B cell (primary cell): ENCODE results near the gene PARD3. TPM values are rescaled to one million over a fixed set of nuclear protein-coding genes. Genes with fewer than 3 reads are reported as not detected.

Experiments used
- ATAC-seq: fragments of 200-7000 bp; cut with Tn5 transposase; one replicate; pipeline ENCODE4 v1.10.0; 2021; ENCODE audit warnings: low read depth, mild to moderate bottlenecking, moderate number of reproducible peaks, moderate library complexity
- CTCF ChIA-PET: fragments of 350-600 bp; sonication (Branson Sonifier 250); formaldehyde crosslinking; loops from one replicate; lab custom pipeline; 2021; ENCODE audit warnings: antibody characterized with exemption, inconsistent platforms; lab: Charles Lee
- POLR2A ChIA-PET: fragments of 350-600 bp; sonication (Branson Sonifier 250); formaldehyde crosslinking; loops from one replicate; lab custom pipeline; 2021; ENCODE audit warnings: antibody characterized with exemption; lab: Charles Lee
- DNase-seq: peaks from one replicate; pipeline ENCODE4 v3.0.0; 2013
- H2AFZ ChIP-seq: 2 replicates; pipeline ENCODE4 v1.6.1; 2012; ENCODE audit warnings: mild to moderate bottlenecking, low read depth, low read length; ENCODE audit not compliant: insufficient read depth, poor library complexity, severe bottlenecking
- H3K27ac ChIP-seq, 2 donors: 1 replicate in 1 of 2; 2 replicates in 1 of 2; pipeline ENCODE4 v1.5.1; 2012 to 2013; ENCODE audit warnings: low read length in 2 of 2, mild to moderate bottlenecking in 2 of 2, moderate library complexity in 1 of 2
- H3K27me3 ChIP-seq, 4 experiments: fragments of 200-600 bp in 1 of 4; sonication (generic) in 1 of 4; replicated peaks in 1 of 4; 1 replicate in 2 of 4; 2 replicates in 2 of 4; pipeline versions ENCODE4 v1.6.1 to v1.7.0; 2013 to 2016; ENCODE audit warnings: low read length in 3 of 4, mild to moderate bottlenecking in 2 of 4, mixed read lengths in 1 of 4, moderate library complexity in 1 of 4; ENCODE audit not compliant: insufficient read depth in 4 of 4, control insufficient read depth in 3 of 4; ENCODE audit errors: control extremely low read depth in 1 of 4
- H3K36me3 ChIP-seq, 2 experiments: replicated peaks in 1 of 2; 1 replicate in 1 of 2; 2 replicates in 1 of 2; pipeline versions ENCODE4 v1.6.1 to v1.7.1; 2013; ENCODE audit warnings: low read length in 1 of 2; ENCODE audit not compliant: insufficient read depth in 2 of 2, control insufficient read depth in 1 of 2; ENCODE audit errors: control extremely low read depth in 1 of 2, extremely low read depth in 1 of 2
- H3K4me1 ChIP-seq, 2 donors: fragments of 200-600 bp in 1 of 2; sonication (generic) in 1 of 2; 1 replicate in 1 of 2; 2 replicates in 1 of 2; pipeline versions ENCODE4 v1.5.1 to v1.6.1; 2013 to 2017; ENCODE audit warnings: low read length in 2 of 2; ENCODE audit not compliant: control insufficient read depth in 2 of 2, insufficient read depth in 2 of 2
- H3K4me2 ChIP-seq: replicated peaks from 2 replicates; pipeline ENCODE3; 2012; ENCODE audit warnings: mild to moderate bottlenecking, low read depth, low read length; ENCODE audit not compliant: poor library complexity, severe bottlenecking
- H3K4me3 ChIP-seq, 5 experiments: fragments of 200-600 bp in 1 of 5; sonication (generic) in 1 of 5; 1 replicate in 3 of 5; 2 replicates in 2 of 5; pipeline versions ENCODE4 v1.5.1 to v1.7.0; 2011 to 2016; ENCODE audit warnings: low read length in 4 of 5, mild to moderate bottlenecking in 4 of 5, low read depth in 2 of 5, control low read depth in 1 of 5, moderate library complexity in 1 of 5; ENCODE audit not compliant: insufficient read depth in 1 of 5; ENCODE audit errors: control extremely low read depth in 1 of 5, extremely low read depth in 1 of 5
- H3K79me2 ChIP-seq: fragments of 200-600 bp; sonication (generic); one replicate; pipeline ENCODE4 v1.6.0; 2016; ENCODE audit warnings: low read length; ENCODE audit not compliant: control insufficient read depth, insufficient read depth
- H3K9ac ChIP-seq: fragments of 200-600 bp; sonication (generic); 2 replicates; pipeline ENCODE4 v1.6.1; 2017; ENCODE audit warnings: mild to moderate bottlenecking, low read length, moderate library complexity
- H3K9me3 ChIP-seq, 3 donors: one replicate each; pipeline versions ENCODE4 v1.6.1 to v1.7.1; 2013; ENCODE audit warnings: low read length in 2 of 3; ENCODE audit not compliant: control insufficient read depth in 2 of 3, insufficient read depth in 1 of 3; ENCODE audit errors: control extremely low read depth in 1 of 3
- H4K20me1 ChIP-seq: 2 replicates; pipeline ENCODE4 v1.6.0; 2012; ENCODE audit warnings: mild to moderate bottlenecking, low read length; ENCODE audit not compliant: insufficient read depth, control insufficient read depth, poor library complexity, severe bottlenecking
- H3K27ac Mint-ChIP-seq: one replicate; pipeline ENCODE4 v1.8.0; 2021; ENCODE audit warnings: mixed read lengths
- H3K27me3 Mint-ChIP-seq: one replicate; pipeline ENCODE4 v1.8.0; 2021; ENCODE audit warnings: mixed read lengths
- H3K4me1 Mint-ChIP-seq: one replicate; pipeline ENCODE4 v1.8.0; 2021; ENCODE audit warnings: mixed read lengths
- H3K4me3 Mint-ChIP-seq: one replicate; pipeline ENCODE4 v1.8.0; 2021; ENCODE audit warnings: mixed read lengths
- H3K9me3 Mint-ChIP-seq: one replicate; pipeline ENCODE4 v1.8.0; 2022; ENCODE audit warnings: mixed read lengths; ENCODE audit not compliant: insufficient read depth
- EZH2 ChIP-seq: IDR thresholded peaks from 2 replicates; pipeline ENCODE4 v1.6.1; 2012; ENCODE audit warnings: borderline replicate concordance, low read depth, mild to moderate bottlenecking, moderate library complexity, low read length; ENCODE audit not compliant: insufficient read depth, poor library complexity, severe bottlenecking
- WGBS: methylation state at CpG from one replicate; pipeline ENCODE4 v1.1.5; 2013; ENCODE audit warnings: missing lambda C conversion rate; ENCODE audit not compliant: insufficient coverage; 5-methylcytosine and 5-hydroxymethylcytosine counted together
- intact Hi-C: fragments of 100-400 bp; cut with micrococcal nuclease; formaldehyde crosslinking; loops from one replicate; pipeline ENCODE4 v1.10.0; 2022
- polyA plus RNA-seq: library from polyadenylated mRNA; depleted of rRNA; stranded (reverse); fragments of >200 nt; gene quantifications from 2 replicates; pipeline ENCODE4 v1.2.3, GENCODE V29; 2012
- total RNA-seq, 2 donors: library from RNA; stranded (reverse); fragments of 120-200 nt in 1 of 2; gene quantifications; 1 replicate in 1 of 2; 2 replicates in 1 of 2; pipeline versions ENCODE4 v1.2.3 to v1.2.4, GENCODE V29; 2013 to 2022
- TF ChIP-seq, protein P1 (sequence below): fragments of 200-600 bp; IDR thresholded peaks from one replicate; pipeline ENCODE4 v1.8.0; 2022; ENCODE audit warnings: antibody characterized with exemption, mild to moderate bottlenecking

PARD3 gene
- total and polyA plus RNA-seq, 2 donors (not counting 1 experiment from before 2014, with no cell fraction given) = not detected

DNA sequence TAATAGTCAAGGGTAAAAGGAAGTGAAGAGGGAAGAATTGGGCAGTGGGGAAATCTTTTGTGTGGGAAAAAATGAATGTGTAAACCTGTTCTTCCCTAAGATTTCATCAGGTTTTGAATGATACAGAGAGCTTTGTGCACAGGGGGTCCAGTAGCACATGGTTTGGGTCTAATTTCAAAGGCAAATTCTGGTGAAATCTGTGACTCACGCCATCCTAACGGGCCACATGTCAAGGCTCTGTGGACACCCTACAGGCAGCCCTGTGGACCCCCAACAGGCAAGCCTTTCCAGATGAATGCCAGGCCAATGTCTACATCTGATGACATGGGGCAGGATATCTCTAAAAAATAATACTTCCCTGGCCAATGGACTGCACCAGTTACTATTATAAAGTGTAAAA, 309.8 kb downstream of the PARD3 start:
- Histone ChIP-seq H3K27me3 (no peaks in the 10 kb centered on the region), H2AFZ (no peak overlapping the region), H3K9me3 (no peaks in the 10 kb centered on the region), H3K9ac (no peak overlapping the region), H3K79me2 (no peaks in the 10 kb centered on the region), H3K27ac (no peak overlapping the region), H4K20me1 (no peaks in the 10 kb centered on the region), H3K4me3 (no peak overlapping the region), H3K4me2 (no peak overlapping the region), H3K4me1 (no peaks in the 10 kb centered on the region), H3K36me3 (no peaks in the 10 kb centered on the region)
- TF ChIP-seq EZH2 = no peak
- TF ChIP-seq, protein P1, sequence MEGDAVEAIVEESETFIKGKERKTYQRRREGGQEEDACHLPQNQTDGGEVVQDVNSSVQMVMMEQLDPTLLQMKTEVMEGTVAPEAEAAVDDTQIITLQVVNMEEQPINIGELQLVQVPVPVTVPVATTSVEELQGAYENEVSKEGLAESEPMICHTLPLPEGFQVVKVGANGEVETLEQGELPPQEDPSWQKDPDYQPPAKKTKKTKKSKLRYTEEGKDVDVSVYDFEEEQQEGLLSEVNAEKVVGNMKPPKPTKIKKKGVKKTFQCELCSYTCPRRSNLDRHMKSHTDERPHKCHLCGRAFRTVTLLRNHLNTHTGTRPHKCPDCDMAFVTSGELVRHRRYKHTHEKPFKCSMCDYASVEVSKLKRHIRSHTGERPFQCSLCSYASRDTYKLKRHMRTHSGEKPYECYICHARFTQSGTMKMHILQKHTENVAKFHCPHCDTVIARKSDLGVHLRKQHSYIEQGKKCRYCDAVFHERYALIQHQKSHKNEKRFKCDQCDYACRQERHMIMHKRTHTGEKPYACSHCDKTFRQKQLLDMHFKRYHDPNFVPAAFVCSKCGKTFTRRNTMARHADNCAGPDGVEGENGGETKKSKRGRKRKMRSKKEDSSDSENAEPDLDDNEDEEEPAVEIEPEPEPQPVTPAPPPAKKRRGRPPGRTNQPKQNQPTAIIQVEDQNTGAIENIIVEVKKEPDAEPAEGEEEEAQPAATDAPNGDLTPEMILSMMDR = no peak
- 100% methylated on average over 2 of the region's 2 CpGs for WGBS
- CTCF ChIA-PET = no interaction called here
- no peak for DNase-seq
- Mint-ChIP-seq H3K27me3 (peaks cover 3% of the 10 kb centered on the region), H3K27ac (no peak overlapping the region), H3K4me1 (no peaks in the 10 kb centered on the region), H3K9me3 (no peaks in the 10 kb centered on the region), H3K4me3 (no peak overlapping the region)
- intact Hi-C loops = no loop called here
- ATAC-seq = no peak
- POLR2A ChIA-PET = no interaction called here

DNA sequence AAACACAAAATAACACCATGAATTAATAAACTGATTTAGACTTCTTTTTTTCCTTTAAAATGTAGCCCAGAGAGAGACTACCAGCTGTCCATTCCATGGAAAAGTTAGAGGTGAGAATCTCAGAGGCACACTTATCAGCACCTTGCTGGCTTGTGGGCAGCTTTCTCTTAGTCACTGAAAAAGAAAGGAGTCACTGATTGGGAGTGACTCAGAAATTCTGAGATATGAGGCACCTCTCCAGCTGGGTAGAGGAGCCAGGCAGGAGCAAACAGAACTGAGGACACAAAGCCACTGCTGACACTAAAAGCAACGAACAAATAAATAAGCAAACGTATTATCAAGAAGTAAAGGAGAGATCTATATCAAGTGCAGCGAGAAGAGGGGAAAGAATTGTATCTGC, 310.6 kb downstream of the PARD3 start:
- no peaks in the 10 kb centered on the region for H4K20me1 ChIP-seq
- H3K79me2 ChIP-seq = no peaks in the 10 kb centered on the region
- no peaks in the 10 kb centered on the region for H3K9me3 Mint-ChIP-seq

More for the DNA sequence above, 310.6 kb downstream of the PARD3 start:
- no peak for ATAC-seq
- no peak for DNase-seq
- WGBS = 83% methylated on average over 3 of the region's 3 CpGs
- intact Hi-C loops = no loop called here
- Histone ChIP-seq H3K9me3 (no peaks in the 10 kb centered on the region), H3K4me1 (no peaks in the 10 kb centered on the region), H3K27ac (no peak overlapping the region), H3K36me3 (no peaks in the 10 kb centered on the region), H3K27me3 (no peaks in the 10 kb centered on the region), H3K9ac (no peak overlapping the region), H3K4me2 (no peak overlapping the region), H3K4me3 (no peak overlapping the region), H2AFZ (no peak overlapping the region)
- TF ChIP-seq, protein P1 = no peak
- TF ChIP-seq EZH2 = no peak
- Mint-ChIP-seq H3K27me3 (no peaks in the 10 kb centered on the region), H3K4me3 (no peak overlapping the region), H3K27ac (no peak overlapping the region), H3K4me1 (no peaks in the 10 kb centered on the region)
- ChIA-PET CTCF (no interaction called here), POLR2A (no interaction called here)
